NCI-H1436 treated with DMSO at 0.1 percent for 48 hours (cell line): ENCODE results near the gene PTPRA.
"Not testable (repeated sequence)": the region's sequence is repeated elsewhere in the genome, so short reads cannot be mapped to it uniquely, and the experiment has no call there.

Experiments used
- DNase-seq: peaks from one replicate; lab custom pipeline; 2025; lab: John Stamatoyannopoulos, UW

The PTPRA gene

GRCh38 chr20:2889797-2890196, 16.5 kb downstream of the PTPRA start:
- no peak for DNase-seq

GRCh38 chr20:2890742-2891141, 17.5 kb downstream of the PTPRA start:
- no peak for DNase-seq

- DNase-seq: no peak
These were observed 18.1 kb downstream of the PTPRA start for GRCh38 chr20:2891343-2891742.

DNA sequence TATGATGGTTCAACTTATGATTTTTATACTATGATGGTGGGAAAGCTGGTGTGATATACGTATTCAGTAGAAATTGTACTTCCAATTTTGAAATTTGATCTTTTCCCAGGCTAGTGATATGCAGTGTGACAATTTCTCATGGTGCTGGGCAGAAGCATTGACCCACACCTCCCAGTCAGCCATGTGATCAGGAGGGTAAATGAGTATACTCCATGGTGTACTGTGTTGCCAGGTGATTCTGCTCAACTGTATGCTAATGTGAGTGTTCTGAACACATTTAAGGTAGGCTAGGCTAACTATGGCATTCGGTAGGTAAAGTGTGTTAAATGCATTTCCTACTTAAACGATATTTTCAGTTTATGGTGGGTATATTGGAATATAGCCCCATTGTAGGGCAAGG, 19.1 kb downstream of the PTPRA start:
- DNase-seq: no peak

GRCh38 chr20:2894221-2894620, 20.9 kb downstream of the PTPRA start:
- DNase-seq: no peak

GRCh38 chr20:2895154-2895553, 21.9 kb downstream of the PTPRA start:
- DNase-seq: not testable (repeated sequence)

- no peak for DNase-seq
These were observed 26.0 kb downstream of the PTPRA start for GRCh38 chr20:2899243-2899642.

GRCh38 chr20:2900845-2901592, 27.7 kb downstream of the PTPRA start:
- no peak for DNase-seq

- DNase-seq: no peak
These were observed 29.0 kb downstream of the PTPRA start for GRCh38 chr20:2902291-2902690.

DNA sequence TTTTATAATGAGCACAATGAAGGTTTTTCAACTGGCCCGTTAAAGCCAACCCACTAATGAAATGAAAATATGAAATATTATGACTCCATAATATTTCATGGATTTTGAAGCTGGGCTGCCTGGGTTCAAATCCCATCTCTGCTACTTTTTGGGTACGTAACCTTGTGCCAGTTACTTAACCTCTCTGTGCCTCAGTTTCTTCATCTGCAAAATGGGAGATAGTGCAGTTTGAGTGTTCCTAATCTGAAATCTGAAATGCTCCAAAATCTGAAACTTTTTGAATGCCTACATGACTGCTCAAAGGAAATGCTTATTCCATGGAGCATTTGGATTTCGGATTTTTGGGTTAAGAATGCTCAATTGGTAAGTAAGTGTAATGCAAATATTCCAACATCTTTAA, 29.5 kb downstream of the PTPRA start:
- no peak for DNase-seq

DNA sequence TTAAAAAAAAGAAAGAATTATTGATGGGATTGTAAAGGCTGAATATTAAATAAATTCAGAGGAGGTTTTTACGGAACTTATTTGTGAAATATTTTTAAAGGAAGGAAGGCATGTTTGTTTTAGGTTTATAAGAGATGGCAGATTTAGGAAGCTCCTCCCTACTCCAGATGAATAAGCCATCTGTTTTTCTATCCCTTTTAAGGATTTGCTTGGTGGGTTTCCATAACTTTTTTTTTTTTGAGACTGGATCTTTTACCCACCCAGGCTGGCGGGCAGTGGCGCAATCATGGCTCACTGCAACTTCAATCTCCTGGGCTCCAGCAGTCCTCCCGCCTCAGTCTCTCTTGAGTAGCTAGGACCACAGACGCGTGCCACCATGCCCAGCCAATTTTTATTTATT, 30.4 kb downstream of the PTPRA start:
- no peak for DNase-seq

- no peak for DNase-seq
These were observed 34.2 kb downstream of the PTPRA start for GRCh38 chr20:2907519-2907918.

DNA sequence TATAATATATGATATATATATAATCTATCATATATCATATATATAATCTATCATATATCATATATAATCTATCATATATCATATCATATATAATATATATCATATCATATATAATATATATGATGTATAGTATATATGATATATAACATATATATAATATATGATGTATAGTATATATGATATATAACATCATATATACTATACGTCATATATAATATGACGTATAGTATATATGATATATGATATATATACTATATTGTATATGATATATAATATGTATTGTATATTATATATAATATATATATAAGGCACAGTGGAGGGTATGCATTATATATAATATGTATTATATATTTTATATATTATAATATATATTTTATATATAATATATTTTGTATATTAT, 36.7 kb downstream of the PTPRA start:
- DNase-seq: no peak

GRCh38 chr20:2911200-2911599, 37.9 kb downstream of the PTPRA start:
- DNase-seq: no peak

GRCh38 chr20:2914160-2914559, 40.9 kb downstream of the PTPRA start:
- no peak for DNase-seq

DNA sequence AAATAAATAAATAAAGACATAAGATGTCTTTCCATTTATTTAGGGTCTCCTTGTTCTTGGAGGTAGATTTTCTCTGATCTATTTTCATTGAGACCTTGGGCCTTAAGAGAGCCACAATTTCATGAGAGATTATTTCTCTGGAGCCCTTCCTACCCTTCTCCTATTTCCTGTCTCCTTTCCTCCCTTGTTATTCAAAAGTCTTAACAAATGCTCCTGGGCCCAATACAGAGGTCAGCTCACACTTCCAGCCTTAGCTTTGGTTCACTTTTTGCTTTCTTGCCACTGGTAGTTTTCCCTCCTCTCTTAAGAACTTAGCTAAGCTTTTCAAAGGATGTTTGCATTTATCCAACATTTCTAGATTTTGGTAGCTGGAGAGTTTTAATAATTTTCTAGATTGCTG, 44.0 kb downstream of the PTPRA start:
- no peak for DNase-seq

DNA sequence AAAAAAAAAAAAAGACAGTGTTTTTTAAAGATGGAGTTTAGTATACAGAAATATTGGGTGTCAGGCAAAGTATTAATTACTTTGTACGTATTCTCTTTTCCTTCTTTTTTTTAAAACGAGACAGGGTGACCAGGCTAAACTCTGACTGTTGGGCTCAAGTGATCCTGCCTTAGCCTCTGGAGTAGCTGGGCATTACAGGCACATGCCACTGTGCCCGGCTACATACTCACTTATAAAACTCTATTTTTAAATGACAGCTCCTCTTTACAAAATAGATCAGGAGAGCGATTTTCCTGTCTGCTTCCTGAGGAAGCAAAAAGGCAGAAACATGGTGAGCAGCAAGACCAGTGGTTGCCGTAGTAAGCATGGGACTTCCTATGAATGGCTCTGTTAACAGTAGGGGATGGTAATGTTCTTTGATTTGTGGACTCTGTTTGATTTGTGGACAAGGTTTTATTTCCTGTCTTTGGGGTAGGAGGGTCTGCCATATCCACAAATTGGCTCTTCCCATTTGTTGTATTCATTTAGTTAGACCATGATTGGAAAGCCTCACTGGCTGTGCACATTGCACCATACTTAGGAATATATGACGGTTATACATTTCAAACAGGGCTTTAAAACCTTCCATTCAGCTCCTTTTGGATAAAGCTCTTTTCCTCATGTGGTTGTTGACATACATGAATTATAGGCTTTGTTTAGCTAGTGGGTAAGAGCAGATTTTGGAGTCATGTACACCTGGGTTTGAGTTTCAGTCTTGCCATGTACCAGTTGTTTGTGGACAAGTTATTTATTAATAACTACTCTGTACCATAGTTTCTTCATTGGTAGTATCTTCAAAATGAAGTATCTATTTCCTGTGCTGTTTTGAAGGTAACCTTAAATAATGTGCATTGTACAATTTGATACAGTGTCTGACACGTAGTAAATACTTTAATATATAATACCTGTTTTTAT, 45.1 kb downstream of the PTPRA start:
- no peak for DNase-seq

DNA sequence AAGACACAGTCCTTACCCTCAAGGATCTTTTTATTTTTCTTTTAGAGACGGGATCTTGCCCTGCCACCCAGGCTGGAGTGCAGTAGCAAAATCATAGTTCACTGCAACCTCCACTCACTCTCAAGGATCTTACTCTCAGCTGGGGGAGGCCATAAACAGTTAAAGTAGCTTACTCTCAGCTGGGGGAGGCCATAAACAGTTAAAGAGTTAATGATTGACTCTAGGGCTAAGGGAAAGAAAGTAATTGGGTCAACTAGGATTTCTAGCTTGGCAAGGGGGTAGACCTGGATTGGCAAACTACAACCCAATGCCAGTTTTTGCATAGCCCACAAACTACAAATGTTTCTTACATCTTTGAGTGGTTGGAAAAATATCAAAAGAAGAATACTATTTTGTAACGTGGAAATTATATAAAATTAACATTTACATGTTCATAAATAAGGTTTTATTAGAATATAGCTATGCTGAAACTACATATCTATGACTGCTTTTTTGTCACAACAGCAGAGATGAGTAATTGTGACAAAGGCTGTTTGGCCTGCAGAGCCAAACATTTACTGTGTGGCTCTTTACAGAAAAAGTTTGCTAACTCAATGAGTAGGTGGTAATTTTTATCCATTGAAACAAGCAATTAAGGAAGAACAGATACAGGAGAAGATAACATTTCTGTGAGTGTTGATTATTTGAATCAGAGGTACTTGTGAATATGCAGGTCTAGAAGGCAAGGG, 46.4 kb downstream of the PTPRA start:
- DNase-seq: no peak

DNA sequence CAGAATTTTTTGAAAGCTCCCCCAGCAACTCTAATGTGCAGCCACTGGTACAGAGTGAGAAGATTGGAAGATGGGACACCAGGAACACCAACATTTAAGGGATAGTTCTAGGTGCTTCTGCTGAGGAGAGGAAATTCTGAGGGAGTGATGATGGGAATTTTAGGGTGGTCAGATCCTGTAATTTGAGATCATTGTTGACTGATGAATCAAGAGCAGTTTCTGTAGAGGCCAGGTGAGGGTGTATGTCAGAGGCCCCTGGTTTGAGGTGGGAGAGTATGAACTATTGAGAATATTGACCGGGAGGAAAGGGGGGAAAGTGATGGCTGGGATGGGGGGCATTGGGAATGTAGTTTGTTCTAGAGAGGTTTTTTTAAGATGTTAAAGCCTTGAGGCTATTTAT, 47.2 kb downstream of the PTPRA start:
- DNase-seq: no peak

DNA sequence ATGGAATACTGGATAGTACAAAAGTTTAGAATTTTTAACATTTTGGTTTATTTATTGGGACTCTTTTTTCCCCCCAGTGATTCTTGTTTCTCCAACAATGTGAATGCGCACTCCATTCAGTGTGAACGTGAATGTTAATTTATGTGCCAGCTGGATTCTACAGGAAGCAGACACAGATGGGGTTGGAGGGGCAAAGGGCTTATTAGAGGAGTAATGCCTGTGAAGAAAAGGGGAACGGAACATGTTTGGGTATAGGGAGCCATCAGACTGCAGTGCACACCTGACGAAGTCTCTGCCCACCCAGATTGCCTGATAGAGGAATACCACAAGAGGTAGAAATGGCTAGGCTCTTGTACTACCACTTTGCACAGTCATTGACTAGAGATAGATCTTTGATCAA, 48.2 kb downstream of the PTPRA start:
- no peak for DNase-seq

DNA sequence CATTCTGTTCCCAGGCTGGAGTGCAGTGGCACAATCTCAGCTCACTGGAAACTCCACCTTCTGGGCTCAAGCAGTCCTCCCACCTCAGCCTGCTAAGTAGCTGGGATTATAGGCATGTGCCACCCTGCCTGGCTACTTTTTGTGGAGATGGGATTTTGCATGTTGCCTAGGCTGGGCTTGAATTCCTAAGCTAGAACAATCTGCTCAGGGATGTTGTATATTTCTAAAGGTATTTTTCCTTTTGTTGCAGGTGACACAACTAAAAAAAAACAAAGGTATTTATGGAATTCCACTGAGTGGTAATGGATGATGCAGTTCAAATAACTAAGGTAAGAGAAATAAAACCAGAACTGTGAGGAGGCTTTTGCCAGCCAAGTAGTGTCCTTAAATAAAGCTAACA, 49.7 kb downstream of the PTPRA start:
- DNase-seq: no peak

DNA sequence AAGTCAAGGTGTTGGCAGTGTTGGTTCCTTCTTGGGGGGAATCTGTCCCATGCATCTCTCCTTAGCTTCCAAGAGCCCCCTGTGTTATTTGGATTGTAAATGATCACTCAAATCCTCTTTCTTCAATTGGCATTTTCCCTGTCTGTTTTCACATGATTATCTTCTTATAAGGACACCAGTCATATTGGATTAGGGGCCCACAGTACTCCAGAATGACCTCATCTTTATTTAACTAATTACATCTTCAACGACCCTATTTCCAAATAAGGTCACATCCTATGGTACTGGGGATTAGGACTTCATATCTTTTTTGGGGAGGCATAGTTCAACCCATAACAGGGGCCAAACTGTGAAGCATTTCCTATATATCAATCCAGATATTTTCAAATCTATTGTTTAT, 57.3 kb downstream of the PTPRA start:
- no peak for DNase-seq

GRCh38 chr20:2932498-2932897, 59.2 kb downstream of the PTPRA start:
- DNase-seq: no peak
